GM19193 (cell line): ENCODE data around the gene PHC1.

Experiments
- POLR2A ChIP-seq: IDR thresholded peaks from 4 replicates; pipeline ENCODE4 v1.6.1; 2011; ENCODE audit not compliant: insufficient read depth, insufficient read length; ENCODE audit errors: extremely low read depth

Gene PHC1

GRCh38 chr12:8903646-8904045 lies 10.7 kb upstream of the PHC1 start:
- TF ChIP-seq POLR2A: no peak

- TF ChIP-seq POLR2A: no peak
Measured at GRCh38 chr12:8904665-8905064, 9.6 kb upstream of the PHC1 start.

- no peak for TF ChIP-seq POLR2A
Measured at GRCh38 chr12:8905546-8905945, 8.8 kb upstream of the PHC1 start.

- TF ChIP-seq POLR2A: no peak
Measured at GRCh38 chr12:8906266-8907180, 7.8 kb upstream of the PHC1 start.

- TF ChIP-seq POLR2A: no peak
Measured at GRCh38 chr12:8907513-8907912, 6.8 kb upstream of the PHC1 start.

- TF ChIP-seq POLR2A: no peak
Measured at GRCh38 chr12:8909752-8910151, 4.6 kb upstream of the PHC1 start.

GRCh38 chr12:8911606-8912268 lies 2.6 kb upstream of the PHC1 start:
- no peak for TF ChIP-seq POLR2A

GRCh38 chr12:8912914-8913313 lies 1.4 kb upstream of the PHC1 start:
- no peak for TF ChIP-seq POLR2A

GRCh38 chr12:8913702-8914032 lies 642 bp upstream of the PHC1 start:
- no peak for TF ChIP-seq POLR2A

GRCh38 chr12:8914716-8915526 lies 612 bp downstream of the PHC1 start:
- TF ChIP-seq POLR2A: no peak

GRCh38 chr12:8916154-8916553 lies 1.8 kb downstream of the PHC1 start:
- TF ChIP-seq POLR2A: no peak

- no peak for TF ChIP-seq POLR2A
Measured at GRCh38 chr12:8917031-8917430, 2.7 kb downstream of the PHC1 start.

GRCh38 chr12:8917751-8918150 lies 3.4 kb downstream of the PHC1 start:
- no peak for TF ChIP-seq POLR2A

GRCh38 chr12:8922544-8922943 lies 8.2 kb downstream of the PHC1 start:
- TF ChIP-seq POLR2A: no peak

GRCh38 chr12:8936735-8937134 lies 22.4 kb downstream of the PHC1 start:
- TF ChIP-seq POLR2A: no peak
